T47D (cell line): ENCODE results near the gene ZNF791.
"Not testable (repeated sequence)": the region's sequence is repeated elsewhere in the genome, so short reads cannot be mapped to it uniquely, and the experiment has no call there.

Experiments used
- DNase-seq, 2 experiments: peaks; one replicate each; pipeline versions ENCODE4 v3.0.0 to v3.0.0-alpha.2; 2011 to 2012; ENCODE audit warnings: low read depth in 1 of 2, low spot score in 1 of 2
- JUND ChIP-seq: IDR thresholded peaks from 2 replicates; pipeline ENCODE4 v1.6.1; 2012; ENCODE audit warnings: low read depth
- in situ Hi-C: cut with HindIII; loops from 2 replicates; pipeline ENCODE4 v1.10.0; 2016; ENCODE audit warnings: low sequenced_read_pairs, low pct_unique_long_range_greater_than_20kb

The ZNF791 gene

DNA sequence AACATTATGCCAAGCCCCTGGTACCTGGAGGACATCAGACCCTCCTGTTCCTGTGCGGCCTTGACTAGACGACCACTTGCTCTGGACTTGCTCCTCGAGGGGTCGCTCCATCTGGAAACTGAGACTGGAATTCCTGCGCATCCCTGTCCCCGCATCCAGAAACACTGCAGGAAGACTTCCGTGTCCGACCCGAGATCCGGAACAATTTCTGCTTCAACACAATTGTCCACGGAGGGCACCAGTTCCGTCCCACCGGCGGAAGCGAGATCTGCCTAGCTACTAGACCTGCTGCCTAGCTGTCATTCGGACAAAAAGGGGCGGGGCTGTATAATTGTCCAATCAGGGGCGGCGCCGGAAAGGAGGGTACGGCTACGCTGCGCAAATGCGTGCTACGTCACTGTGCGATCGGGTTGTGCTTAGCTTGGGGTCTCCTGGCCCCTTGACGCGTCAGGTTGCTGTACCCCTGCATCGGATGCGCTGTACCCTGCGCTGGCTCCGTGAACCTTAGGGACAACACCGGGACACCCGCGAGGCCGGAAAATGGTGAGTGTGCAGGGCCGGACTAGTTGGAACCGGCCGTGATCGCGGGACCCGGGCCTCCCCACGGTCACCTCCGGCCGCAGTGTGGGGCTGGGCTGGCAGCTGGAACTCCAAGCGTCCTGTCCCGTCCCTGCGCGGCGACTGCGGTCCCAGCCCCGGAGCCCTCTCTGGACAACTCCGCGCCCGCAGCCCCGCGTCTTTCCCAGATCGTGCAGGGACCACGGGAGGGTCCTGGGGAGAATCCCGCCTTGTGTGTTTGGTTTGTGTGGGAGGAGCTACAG, at the start of gene ZNF791, which contains the start of gene ZNF490:
Gene ZNF791, plus strand, starts transcription at position 381 of the 821 bp plus-strand sequence. Its CDS starts 160 bp downstream, at position 541.
Gene ZNF490, minus strand, starts transcription at position 274 of the 821 bp plus-strand sequence. Its CDS starts 133 bp downstream, at position 141.
- peak; percentile 97 for DNase-seq
- in situ Hi-C loops = no loop called here
- no peak for TF ChIP-seq JUND

DNA sequence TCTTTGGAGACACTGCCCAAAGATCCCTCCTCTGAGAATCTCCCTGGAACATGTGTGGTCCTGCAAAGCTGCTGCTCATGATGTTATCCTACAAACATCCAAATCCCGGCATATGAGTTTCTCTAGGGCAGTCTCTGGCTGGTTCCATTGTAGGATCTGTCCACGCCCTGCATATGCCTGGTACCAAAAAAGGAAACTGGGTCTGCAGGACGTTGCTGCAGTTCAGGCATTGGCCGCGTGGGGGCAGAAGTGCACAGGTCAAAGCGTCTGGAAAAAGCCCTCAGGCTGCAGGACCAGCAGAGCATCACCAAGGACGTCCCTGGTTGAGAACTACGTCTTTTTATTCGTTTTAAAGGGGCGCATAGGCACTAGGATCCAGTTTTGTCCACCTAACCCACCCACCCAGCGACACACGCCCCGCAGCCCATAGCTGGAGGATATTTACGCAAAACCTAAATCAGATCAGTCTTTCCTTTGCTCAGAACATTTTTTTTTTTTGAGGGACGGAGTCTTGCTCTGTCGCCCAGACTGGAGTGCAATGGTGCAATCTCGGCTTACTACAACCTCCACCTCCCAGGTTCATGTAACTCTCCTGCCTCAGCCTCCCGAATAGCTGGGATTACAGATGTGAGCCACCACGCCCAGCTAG, 46.6 kb upstream of the ZNF791 start:
- TF ChIP-seq JUND = no peak
- DNase-seq = peak; percentile 61 to 86
- in situ Hi-C loops = no loop called here

DNA sequence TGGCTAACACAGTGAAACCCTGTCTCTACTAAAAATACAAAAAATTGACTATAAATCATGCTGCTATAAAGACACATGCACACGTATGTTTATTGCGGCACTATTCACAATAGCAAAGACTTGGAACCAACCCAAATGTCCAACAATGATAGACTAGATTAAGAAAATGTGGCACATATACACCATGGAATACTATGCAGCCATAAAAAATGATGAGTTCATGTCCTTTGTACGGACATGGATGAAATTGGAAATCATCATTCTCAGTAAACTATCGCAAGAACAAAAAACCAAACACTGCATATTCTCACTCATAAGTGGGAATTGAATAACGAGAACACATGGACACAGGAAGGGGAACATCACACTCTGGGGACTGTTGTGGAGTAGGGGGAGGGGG, 44.3 kb upstream of the ZNF791 start:
- DNase-seq, in situ Hi-C loops: not testable (repeated sequence)

DNA sequence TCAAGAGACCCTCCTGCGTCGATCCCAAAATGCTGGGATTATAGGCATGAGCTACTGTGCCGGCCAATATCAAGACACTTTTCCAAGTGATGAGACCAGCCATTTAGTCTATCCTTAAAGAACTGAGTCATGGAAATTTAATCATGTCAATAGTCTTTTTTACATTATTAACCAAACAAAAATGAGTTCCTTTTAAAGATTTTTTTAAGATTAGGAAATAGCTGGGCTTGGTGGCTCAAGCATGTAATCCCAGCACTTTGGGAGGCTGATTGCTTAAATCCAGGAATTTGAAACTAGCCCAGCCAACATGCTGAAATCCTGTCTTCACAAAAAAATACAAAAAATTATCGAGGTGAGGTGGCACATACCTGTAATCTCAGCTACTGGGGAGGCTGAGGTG, 42.8 kb upstream of the ZNF791 start:
- in situ Hi-C loops = no loop called here
- no peak for TF ChIP-seq JUND
- DNase-seq = no peak

DNA sequence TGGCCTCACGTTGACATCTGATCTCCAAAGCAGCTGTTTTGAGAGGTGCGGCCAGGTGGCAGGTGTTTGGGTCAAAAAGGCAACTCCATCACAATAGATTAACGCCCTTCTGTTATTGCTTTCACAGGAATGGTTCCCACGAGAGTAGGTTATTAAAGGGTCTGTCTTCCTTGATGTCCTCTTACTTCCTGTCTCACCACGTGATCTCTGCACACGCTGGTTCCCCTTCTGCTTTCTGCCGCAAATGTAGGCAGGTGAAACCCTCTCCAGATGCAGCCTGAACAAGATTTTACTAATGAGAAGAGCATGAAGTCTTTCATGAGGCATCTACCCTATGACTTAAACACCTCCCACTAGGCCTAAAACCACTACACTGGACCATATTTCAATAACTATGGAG, 36.7 kb upstream of the ZNF791 start:
- TF ChIP-seq JUND = no peak
- in situ Hi-C loops = no loop called here
- DNase-seq = no peak

DNA sequence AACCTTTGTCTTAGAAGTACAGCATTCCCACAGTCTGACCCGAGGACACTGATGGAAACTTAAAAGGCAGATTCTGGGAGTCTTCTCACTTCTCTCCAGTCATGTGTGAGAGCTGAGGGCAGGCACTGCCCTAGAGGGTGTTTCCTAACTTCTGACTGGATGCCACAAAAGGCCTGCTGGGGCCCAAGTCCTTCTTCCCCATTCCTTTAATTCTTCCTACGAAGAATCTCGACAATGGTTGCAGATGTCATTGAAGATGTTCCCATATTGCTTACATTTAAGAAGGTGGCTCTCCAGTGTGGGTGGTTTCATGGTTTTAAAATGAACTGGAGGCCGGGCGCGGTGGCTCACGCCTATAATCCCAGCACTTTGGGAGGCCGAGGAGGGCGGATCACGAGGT, 32.1 kb upstream of the ZNF791 start:
- in situ Hi-C loops = no loop called here
- DNase-seq = no peak
- TF ChIP-seq JUND = no peak

DNA sequence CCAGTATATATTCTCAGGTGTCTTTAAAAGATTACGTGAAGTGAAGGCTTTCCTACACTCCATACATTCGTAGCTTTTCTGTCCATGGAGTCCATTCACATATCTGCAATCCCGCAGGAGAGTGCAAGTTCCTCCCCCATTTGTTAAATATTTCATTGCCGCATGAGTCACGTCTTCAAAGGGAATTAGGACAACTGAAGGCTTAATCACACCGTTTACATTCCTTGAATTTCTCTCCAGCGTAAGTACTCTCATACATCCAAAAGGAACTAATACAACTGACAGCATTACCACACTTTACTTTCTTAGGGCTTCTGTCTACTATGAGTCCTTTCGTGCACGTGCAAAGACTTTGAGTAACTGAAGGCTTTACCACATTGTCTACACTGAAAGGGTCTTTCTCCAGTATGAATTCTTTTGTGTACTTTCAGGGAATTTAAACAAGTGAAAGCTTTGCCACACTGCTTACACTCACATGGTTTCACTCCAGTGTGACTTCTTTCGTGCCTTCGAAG, 30.5 kb upstream of the ZNF791 start:
- TF ChIP-seq JUND = no peak
- DNase-seq = no peak
- in situ Hi-C loops = no loop called here

DNA sequence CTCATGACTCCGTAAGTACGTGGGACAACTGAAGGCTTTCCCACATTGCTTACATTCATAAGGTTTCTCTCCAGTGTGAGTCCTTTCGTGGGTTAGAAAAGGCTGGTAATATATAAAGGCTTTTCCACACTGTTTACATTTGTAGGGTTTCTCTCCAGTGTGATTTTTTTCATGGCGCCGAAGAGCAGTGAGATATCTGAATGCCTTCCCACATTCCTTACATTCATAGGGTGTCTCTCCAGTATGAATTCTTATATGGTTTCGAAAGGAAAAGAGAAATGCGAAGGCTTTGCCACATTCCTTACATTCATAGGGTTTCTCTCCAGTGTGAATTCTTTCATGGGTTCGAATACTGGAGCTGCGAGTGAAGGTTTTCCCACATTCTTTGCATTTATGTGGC, 29.6 kb upstream of the ZNF791 start:
- no peak for TF ChIP-seq JUND
- no peak for DNase-seq
- in situ Hi-C loops = no loop called here

DNA sequence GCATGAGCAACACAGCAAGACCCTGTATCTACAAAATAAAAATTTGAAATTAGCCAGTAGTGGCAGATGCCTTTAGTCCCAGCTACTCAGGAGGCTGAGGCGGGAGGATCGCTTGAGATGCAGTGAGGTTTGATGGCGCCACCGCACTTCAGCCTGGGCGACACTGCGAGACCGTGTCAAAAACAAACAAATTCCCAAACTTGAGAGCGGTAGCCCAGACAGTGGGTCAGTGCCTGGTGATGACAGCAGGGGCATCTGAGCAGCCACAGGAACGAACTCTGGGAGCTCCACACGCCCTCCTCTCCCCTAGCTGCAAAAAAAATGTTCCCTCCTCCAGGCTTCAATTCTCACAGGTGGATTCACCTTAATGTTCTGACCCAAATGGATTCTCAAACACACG, 14.2 kb upstream of the ZNF791 start:
- TF ChIP-seq JUND = no peak
- DNase-seq = no peak
- in situ Hi-C loops = no loop called here

DNA sequence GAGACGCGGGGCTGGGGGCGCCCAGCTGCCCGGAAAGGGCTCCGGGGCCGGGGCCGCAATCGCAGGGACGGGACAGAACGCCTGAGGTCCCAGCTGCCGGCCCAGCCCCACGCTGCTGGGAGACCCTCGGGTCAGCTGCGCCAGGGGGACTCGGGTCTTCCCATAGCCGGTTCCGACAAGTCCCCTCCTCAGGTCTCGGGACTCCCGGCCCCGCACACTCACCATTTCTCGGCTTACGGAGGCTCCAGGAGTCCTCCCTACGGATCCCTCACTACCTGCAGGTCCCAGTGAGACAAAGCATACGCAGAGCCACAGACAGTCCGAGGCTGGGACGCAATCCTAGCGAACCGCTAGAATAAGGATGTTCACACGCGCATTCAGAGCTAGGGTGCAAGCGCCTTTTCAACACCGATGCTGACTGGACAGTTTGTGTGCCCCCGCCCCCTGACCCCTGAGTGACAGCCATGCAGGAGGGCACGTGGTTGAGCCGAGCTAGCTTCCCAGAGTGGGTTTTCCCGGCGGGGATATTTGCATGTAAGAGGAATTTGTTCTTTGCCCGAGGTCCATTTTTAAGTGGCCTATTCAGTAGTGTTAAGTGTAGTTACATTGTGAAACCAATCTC, 13.7 kb upstream of the ZNF791 start:
- in situ Hi-C loops = no loop called here
- no peak for DNase-seq
- no peak for TF ChIP-seq JUND

DNA sequence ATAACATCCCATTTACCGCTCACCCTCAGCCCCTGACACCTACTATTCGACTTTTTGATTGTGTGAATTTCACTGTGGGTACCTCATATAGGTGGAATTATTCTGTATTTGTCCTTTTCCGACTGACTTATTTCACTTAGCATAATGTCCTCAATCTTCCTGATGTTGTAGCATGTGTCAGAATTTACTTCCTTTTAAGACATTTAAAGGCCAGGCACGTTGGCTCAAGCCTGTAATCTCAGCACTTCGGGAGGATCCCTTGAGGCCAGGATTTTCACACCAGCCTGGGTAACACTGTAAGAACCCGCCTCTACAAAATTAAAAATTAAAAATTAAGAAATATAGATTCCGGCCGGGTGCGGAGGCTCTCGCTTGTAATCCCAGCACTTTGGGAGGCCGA, 13.1 kb upstream of the ZNF791 start:
- TF ChIP-seq JUND = no peak
- no peak for DNase-seq
- in situ Hi-C loops = no loop called here

DNA sequence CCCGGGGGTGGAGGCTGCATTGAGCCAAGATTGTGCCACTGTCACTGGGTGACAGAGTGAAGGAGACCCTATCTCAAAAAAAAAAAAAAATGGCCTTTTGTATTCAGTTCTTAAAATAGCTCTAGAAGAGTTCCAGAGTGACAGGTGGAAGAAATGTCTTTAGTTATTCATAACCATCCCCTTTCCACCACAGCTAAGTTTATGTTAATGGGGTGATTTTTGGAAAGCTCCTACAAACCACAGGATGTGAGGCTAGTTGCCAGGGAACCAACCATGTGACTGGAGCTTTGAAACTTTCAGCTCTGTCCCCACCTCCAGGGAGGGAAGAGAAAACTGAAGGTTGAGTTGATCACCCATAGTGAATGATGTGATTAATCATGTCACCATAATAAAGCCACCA, 7.0 kb upstream of the ZNF791 start:
- no peak for DNase-seq
- no peak for TF ChIP-seq JUND
- in situ Hi-C loops = no loop called here

DNA sequence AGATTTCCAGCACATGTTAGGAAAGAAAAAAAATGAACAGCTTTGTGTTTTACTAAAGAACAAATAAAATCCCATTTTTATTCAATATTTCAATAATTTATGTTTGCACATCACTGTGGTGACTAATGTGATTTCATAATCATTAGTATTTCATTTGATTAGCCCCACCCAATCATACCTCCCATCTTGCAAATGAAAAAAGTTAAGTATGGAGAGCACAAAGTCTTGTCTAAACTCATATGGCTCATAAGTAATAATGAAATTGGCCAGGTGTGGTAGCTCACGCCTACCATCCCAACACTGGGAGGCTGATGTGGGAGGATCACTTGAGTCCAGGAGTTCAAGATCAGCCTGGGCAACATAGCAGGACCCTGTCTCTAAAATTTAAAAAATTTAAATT, 3.9 kb upstream of the ZNF791 start:
- no peak for DNase-seq
- in situ Hi-C loops = no loop called here
- TF ChIP-seq JUND = no peak
